Measurements from ENCODE around the gene KDM4C.
"Not testable (repeated sequence)": the region's sequence is repeated elsewhere in the genome, so short reads cannot be mapped to it uniquely, and the experiment has no call there.

Gene KDM4C

GRCh38 chr9:7165331-7165975 lies 407.7 kb downstream of the KDM4C start:
- no peak for DNase-seq (ENCODE audit: low read depth, low spot score)

GRCh38 chr9:7166074-7166473 lies 408.3 kb downstream of the KDM4C start:
- DNase-seq (ENCODE audit: low read depth, low spot score), result no peak

- DNase-seq (ENCODE audit: low read depth, low spot score), result no peak
Measured at GRCh38 chr9:7169717-7170389, 412.1 kb downstream of the KDM4C start.

DNA sequence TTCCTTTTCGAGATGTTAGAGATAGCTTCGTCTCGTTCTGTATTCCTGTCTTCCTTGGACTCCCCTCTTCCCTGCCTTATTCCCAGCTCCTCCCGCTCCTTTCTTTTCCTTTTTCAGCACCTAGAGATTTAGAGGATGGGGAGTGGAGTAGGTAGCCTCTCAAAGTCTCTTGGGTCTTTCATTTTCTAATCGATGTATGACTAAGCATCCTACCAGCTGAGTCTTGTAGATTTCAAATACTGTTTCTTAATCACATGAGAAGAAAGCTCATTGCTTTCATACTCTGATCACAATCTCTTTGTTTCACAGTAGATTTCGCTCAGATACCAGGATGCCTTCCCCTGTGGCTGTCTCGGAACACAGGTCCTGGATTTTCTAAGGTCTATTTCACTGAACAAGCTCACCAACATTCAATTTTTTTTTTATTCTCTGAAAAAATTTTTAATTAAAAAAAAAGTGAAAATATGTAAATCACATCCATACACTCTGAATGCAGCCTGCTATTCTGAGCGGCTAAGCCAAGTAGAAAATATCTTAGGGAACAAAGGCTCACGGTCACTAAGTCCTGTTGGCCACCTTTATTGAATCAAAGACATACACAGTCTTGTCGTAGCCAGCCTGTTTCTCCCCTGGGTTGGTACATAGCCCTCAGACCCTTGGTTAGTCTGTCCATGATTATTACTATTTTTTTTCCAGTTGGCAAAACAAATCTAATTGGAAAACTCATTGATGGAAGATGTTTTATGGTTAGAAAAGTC lies 413.8 kb downstream of the KDM4C start:
- no peak for DNase-seq (ENCODE audit: low read depth, low spot score)

- DNase-seq (ENCODE audit: low read depth, low spot score), result no peak
Measured at GRCh38 chr9:7172154-7173115, 414.7 kb downstream of the KDM4C start.

DNA sequence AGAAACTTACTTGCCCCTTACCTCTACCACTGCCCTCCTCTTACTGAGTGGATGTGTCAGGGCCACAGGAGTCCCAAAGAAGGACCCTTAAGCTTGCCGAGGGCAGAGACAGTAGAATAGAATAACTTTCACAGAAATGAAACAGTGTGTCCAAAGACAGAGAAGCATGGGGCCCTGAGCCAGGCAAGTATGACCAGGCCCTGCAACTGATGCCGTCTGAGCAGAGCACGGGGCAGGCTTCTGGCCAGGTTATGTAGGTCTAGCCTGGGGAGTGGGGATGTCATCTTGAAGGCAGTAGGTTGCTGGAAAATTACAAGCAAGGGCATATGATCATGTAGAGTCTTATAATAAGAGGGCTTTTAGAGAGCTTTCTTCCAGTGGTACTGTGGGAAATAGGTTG lies 415.4 kb downstream of the KDM4C start:
- no peak for DNase-seq (ENCODE audit: low read depth, low spot score)

- no peak for DNase-seq (ENCODE audit: low read depth, low spot score)
Measured at GRCh38 chr9:7174301-7174700, 416.5 kb downstream of the KDM4C start.

DNA sequence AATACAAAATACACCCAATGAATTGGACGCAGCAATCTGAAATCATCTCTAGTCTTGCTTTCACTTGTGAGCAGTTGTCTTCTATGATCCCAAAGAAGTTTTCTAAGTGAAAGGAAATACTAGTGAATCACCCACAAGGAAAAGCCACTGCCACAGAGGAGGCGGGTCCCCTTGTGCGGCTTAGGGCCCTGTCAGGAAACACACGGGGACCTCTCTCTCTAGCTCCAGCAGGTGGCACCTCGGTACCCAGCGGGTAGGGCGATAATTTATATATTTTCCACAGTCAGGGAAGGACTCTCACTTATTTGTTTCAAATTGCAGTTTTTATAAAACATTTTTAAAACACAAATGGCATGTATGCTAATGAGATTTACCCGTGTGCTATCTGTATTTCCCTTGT lies 417.1 kb downstream of the KDM4C start:
- DNase-seq (ENCODE audit: low read depth, low spot score), result no peak

GRCh38 chr9:7176561-7176960 lies 418.8 kb downstream of the KDM4C start:
- DNase-seq (ENCODE audit: low read depth, low spot score), result no peak

DNA sequence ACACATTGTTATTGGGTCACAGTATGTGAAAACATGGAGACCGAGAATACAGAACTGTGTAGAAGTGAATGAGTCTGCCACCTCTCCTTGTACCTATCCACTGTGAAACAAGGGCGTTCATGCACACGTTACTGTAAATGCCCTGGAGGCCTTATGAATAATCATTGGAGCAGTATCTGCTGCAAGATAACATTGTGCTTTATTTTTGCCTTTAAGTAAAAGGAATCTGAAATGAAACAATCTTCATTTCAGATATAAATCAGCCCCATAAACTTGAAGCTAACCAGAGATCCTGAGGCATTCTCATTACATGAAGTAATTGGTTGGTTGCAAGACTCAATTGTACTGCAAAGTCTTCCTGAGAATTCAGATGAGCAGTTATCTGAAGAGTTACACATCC lies 419.6 kb downstream of the KDM4C start:
- no peak for DNase-seq (ENCODE audit: low read depth, low spot score)

DNA sequence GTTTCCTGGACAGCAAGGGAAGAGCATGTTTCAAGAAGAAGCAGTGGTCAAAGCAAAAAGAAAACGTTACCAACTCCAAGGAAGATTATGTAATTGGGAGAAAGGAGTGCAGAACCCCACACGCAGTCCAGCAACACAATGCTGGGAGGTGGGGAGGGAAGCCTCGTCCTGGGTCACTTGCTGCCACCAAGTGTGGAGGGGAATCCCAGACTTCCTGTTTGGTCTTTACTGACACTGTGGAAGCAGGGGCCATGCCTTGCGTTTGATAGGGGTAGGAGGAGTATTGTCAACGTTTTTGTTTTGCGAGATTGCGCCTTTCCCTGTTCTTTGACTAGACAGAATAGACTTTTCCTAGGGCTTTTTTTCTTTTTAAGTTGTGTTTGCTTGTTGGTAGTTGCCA lies 421.0 kb downstream of the KDM4C start:
- no peak for DNase-seq (ENCODE audit: low read depth, low spot score)

DNA sequence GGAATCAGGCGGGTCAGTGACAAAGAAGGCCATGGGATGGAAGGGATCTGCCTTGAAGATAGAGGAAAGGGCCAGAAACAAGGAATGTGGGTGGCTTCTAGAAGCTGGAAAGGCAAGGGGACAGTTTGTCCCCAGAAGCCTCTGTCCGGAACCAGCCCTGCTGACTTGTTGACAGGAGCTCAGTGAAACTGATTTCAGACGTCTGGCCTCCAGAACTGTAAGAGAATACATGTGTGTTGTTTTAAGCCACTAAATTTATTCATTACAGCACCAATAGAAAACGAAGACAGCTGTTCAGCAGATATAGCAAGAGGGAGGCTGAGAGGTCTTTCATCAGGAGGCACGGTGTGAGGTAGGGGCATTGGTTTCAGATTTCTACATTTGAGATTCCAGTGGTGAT lies 422.5 kb downstream of the KDM4C start:
- no peak for DNase-seq (ENCODE audit: low read depth, low spot score)

GRCh38 chr9:7183139-7183538 lies 425.4 kb downstream of the KDM4C start:
- not testable (repeated sequence) for DNase-seq (ENCODE audit: low read depth, low spot score)

GRCh38 chr9:7185612-7186011 lies 427.8 kb downstream of the KDM4C start:
- DNase-seq (ENCODE audit: low read depth, low spot score), result peak; percentile 22

- no peak for DNase-seq (ENCODE audit: low read depth, low spot score)
Measured at GRCh38 chr9:7186175-7186574, 428.4 kb downstream of the KDM4C start.

- no peak for DNase-seq (ENCODE audit: low read depth, low spot score)
Measured at GRCh38 chr9:7192266-7192665, 434.5 kb downstream of the KDM4C start.

GRCh38 chr9:7195526-7195925 lies 437.8 kb downstream of the KDM4C start:
- DNase-seq (ENCODE audit: low read depth, low spot score), result no peak

DNA sequence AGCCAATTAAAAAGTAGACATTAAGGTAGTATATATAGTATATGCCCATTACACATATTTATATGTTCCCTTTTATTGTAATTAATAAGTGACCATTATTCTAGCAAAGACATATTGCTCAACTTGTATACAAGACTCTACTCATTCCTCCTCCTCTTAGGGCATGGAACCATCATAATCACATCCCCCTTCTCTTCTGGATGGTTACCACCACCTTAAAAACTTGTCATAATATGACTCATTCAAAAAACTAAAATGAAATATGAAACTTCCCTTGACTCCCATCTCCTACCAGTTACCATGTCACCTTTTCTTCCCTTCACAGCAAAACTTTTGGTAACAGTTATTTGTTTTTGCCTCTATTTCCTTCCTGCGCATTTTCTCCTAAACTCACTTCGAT lies 438.7 kb downstream of the KDM4C start:
- DNase-seq (ENCODE audit: low read depth, low spot score), result no peak

DNA sequence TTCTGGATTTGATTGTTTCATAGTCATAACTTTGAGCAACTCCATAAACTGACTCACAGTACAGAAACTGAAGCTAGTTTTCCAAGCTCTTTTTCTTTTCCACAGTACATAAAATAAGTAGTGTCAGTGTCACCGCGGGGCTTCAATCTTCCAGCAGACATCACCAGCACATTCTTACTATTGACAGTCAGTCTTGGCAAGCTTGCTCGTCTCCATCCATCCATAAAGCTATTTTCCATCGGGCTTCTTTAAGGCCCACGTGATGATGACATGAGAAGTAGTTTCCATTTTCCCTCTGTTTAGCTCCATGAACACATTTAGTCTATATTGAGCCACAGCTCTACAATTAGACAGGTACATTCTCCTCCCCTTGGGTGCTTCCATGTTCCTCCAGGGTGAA lies 443.4 kb downstream of the KDM4C start:
- DNase-seq (ENCODE audit: low read depth, low spot score), result no peak

GRCh38 chr9:7205806-7206205 lies 448.0 kb downstream of the KDM4C start:
- DNase-seq (ENCODE audit: low read depth, low spot score), result no peak

DNA sequence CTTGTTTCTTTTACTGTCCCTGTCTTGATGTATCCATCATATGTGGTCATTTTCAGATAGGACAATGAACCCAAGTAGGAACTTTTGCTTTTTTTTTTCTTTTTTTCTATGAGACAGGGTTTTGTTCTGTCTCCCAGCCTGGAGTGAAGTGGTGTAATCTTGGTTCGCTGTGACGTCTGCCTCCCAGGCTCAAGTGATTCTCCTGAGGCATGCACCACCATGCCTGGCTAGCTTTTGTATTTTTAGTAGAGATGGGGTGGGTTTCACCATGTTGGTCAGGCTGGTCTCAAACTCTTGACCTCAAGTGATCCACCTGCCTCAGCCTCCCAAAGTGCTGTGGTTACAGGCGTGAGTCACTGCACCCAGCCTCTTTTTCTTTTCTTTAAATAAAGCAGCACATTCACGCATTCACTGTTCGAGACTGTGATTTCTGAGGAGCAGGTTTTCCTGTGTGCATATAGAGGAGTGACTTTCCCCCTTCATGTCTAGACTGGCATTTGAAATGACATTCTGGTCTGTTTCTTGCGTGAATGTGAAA lies 448.5 kb downstream of the KDM4C start:
- DNase-seq (ENCODE audit: low read depth, low spot score), result no peak
